Placental pericyte (primary cell): ENCODE results near the gene F12. TPM values are rescaled to one million over a fixed set of nuclear protein-coding genes. Genes with fewer than 3 reads are reported as not detected.

Experiments used
- total RNA-seq: library from RNA; depleted of rRNA; stranded (reverse); fragments of >200 nt; gene quantifications from 2 replicates; pipeline ENCODE4 v1.2.3, GENCODE V29; 2012

Gene F12
- 0.22 and 0.57 TPM in 2 replicates for total RNA-seq

GRCh38 chr5:177409043-177409801, at the start of gene F12:
Gene F12, minus strand, starts transcription at chr5:177409564. Its CDS starts 37 bp downstream, at chr5:177409527.

DNA sequence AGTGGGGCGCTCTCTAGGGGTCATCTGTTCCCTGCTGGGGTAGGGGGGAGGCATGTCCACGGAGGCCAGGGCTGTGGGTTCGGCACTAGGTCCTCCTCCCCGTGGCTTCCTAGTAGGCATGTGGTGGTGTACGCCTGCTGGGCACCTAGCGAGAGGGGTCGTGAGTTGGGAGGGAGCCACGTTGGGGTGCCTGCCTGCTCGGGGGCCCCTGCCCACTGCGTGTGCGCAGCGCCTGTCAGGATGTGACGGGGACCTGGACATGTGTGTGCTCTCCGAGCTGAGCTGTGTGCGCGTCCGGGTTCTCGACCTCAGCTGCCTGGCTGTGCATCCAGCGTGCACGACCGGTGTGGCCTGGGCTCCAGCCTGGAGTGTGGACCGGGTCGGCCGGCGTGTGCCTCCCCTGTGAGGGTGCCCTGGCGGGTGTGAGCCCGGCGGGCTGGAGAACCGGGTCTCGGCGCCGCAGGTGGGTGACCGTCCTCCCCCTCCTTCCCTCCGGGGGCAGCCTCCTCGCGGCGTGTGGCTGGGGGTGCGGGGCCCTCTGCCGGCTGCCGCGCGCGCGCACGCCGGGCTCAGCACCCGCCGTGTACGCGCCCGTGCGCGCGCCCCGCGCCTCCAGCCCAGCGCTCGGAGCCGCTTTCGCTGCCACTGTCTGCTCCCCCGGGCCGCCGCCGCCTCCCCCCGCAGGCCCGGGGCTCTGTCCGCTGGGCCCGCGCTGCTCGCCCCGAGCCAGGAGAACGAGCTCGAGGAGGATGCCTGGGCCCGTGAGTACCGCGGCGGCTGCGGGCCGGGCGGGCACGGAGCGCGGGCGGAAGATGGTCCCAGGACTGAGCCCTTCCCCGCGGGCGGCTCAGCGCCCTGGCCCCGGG, 37.1 kb upstream of the F12 start, which contains the start of gene PRR7:
TSS of gene PRR7 (plus strand) at position 615 of the 866 bp plus-strand sequence. CDS start 8,254 bp downstream, outside the sequence.

GRCh38 chr5:177426566-177427210, 17.3 kb upstream of the F12 start, which contains the start of gene GRK6:
Gene GRK6, plus strand, starts transcription at chr5:177426676. Its CDS starts 170 bp downstream, at chr5:177426846.

GRCh38 chr5:177399997-177400868, 9.1 kb downstream of the F12 start, which contains the start of gene PFN3:
Gene PFN3, minus strand, starts transcription at chr5:177400661. Its CDS starts 85 bp downstream, at chr5:177400576.

DNA sequence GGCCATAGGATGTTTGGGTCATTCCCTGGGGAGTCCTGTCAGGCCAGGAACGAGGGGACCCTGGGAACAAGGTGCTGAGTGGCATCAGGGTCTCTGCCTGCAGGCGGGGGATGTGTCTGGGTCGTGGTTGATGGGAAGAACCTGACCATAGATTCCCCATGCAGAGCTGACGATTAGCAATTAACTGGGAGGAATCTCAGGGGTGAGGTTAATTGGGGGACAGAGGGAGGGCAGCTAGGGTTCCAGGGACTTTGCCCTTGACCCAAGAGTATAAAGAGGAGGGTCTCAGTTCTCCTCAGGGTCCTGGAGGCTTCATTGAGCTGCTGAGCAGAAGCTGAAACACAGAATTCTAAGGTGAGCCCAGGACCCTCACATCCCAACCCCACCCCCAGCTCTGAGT, 25.2 kb downstream of the F12 start, which contains the start of gene SLC34A1:
TSS of gene SLC34A1 (plus strand) at position 301 of the 400 bp plus-strand sequence. CDS start 1,308 bp downstream, outside the sequence.

GRCh38 chr5:177357459-177358351, 51.7 kb downstream of the F12 start, which contains the start of gene RGS14:
Gene RGS14, plus strand, starts transcription at chr5:177357924. Its CDS starts 101 bp downstream, at chr5:177358025.

Other genes starting within 250 kb of the F12 start
- gene RAB24, start 105.8 kb downstream of the F12 start, total RNA-seq, result 10.7 and 35.5 TPM in 2 replicates
- 99.4 and 145 TPM in 2 replicates for gene PRELID1, start 105.8 kb downstream of the F12 start, total RNA-seq
- 1.8 and 10.6 TPM in 2 replicates for gene MXD3, start 97.7 kb downstream of the F12 start, total RNA-seq
- gene LMAN2, start 57.9 kb downstream of the F12 start, total RNA-seq, result 242 and 674 TPM in 2 replicates
- gene RGS14, start 51.6 kb downstream of the F12 start, total RNA-seq, result 4.7 and 6.6 TPM in 2 replicates
- gene SLC34A1, start 25.1 kb downstream of the F12 start, total RNA-seq, result not detected in 2 replicates
- not detected in 2 replicates for gene PFN3, start 8.9 kb downstream of the F12 start, total RNA-seq
- gene GRK6, start 17.1 kb upstream of the F12 start, total RNA-seq, result 35.9 and 47.4 TPM in 2 replicates
- 3.7 and 8.6 TPM in 2 replicates for gene PRR7, start 37.2 kb upstream of the F12 start, total RNA-seq
- 125 and 151 TPM in 2 replicates for gene DBN1, start 64.1 kb upstream of the F12 start, total RNA-seq
- 153 and 326 TPM in 2 replicates for gene PDLIM7, start 88.0 kb upstream of the F12 start, total RNA-seq
- 2.2 and 4.2 TPM in 2 replicates for gene DOK3, start 100.3 kb upstream of the F12 start, total RNA-seq
- gene DDX41, start 107.4 kb upstream of the F12 start, total RNA-seq, result 80.2 and 88.6 TPM in 2 replicates
- gene FAM193B, start 145.0 kb upstream of the F12 start, total RNA-seq, result 27.6 and 27.9 TPM in 2 replicates
- 164 and 297 TPM in 2 replicates for gene TMED9, start 182.6 kb upstream of the F12 start, total RNA-seq
- 43.1 and 43.5 TPM in 2 replicates for gene B4GALT7, start 190.6 kb upstream of the F12 start, total RNA-seq